HepG2 (cell line): ENCODE measurements around the gene SENP6. TPM values are rescaled to one million over a fixed set of nuclear protein-coding genes. Genes with fewer than 3 reads are reported as not detected.

Experiments
- MEIS2 ChIP-seq: sonication (generic); formaldehyde crosslinking; IDR thresholded peaks from 2 replicates; pipeline ENCODE4 v1.9.0; 2021; ENCODE audit warnings: mild to moderate bottlenecking, missing genetic modification reagents
- MTA1 ChIP-seq: sonication (generic); formaldehyde crosslinking; IDR thresholded peaks from 2 replicates; pipeline ENCODE4 v1.4.0; 2020; ENCODE audit warnings: missing genetic modification reagents, mild to moderate bottlenecking, borderline replicate concordance
- NFKB2 ChIP-seq: sonication (generic); formaldehyde crosslinking; IDR thresholded peaks from 2 replicates; pipeline ENCODE4 v1.4.0; 2020; ENCODE audit warnings: missing genetic modification reagents, borderline replicate concordance
- PLRG1 ChIP-seq: fragments of 450-650 bp; conservative IDR thresholded peaks from 2 replicates; pipeline ENCODE4 v1.6.1; 2016
- RAD21 ChIP-seq: fragments of 450-650 bp; formaldehyde crosslinking; IDR thresholded peaks from 2 replicates; pipeline ENCODE4 v1.5.0; 2020; ENCODE audit warnings: mild to moderate bottlenecking
- ZC3H4 ChIP-seq: sonication (generic); formaldehyde crosslinking; IDR thresholded peaks from 2 replicates; pipeline ENCODE4 v1.4.0; 2020; ENCODE audit warnings: missing genetic modification reagents, borderline replicate concordance
- ZIK1 ChIP-seq: sonication (generic); formaldehyde crosslinking; IDR thresholded peaks from 2 replicates; pipeline ENCODE4 v1.5.0; 2020; ENCODE audit warnings: mild to moderate bottlenecking, low read depth, missing genetic modification reagents, borderline replicate concordance
- ZMYM4 ChIP-seq: sonication (generic); formaldehyde crosslinking; IDR thresholded peaks from 2 replicates; pipeline ENCODE4 v1.8.1; 2023; ENCODE audit warnings: mild to moderate bottlenecking, missing genetic modification reagents
- ZNF124 ChIP-seq: sonication (generic); formaldehyde crosslinking; IDR thresholded peaks from 2 replicates; pipeline ENCODE4 v1.4.0; 2020; ENCODE audit warnings: missing genetic modification reagents
- ZNF20 ChIP-seq: sonication (generic); formaldehyde crosslinking; IDR thresholded peaks from 2 replicates; pipeline ENCODE4 v1.4.0; 2020; ENCODE audit warnings: mild to moderate bottlenecking, moderate library complexity, missing genetic modification reagents
- ZNF256 ChIP-seq: sonication (generic); formaldehyde crosslinking; conservative IDR thresholded peaks from 2 replicates; pipeline ENCODE4 v1.4.0; 2020; ENCODE audit warnings: missing genetic modification reagents
- polyA plus RNA-seq, 8 experiments: library from polyadenylated mRNA; depleted of rRNA in 3 of 8; stranded (reverse) in 7 of 8; unstranded in 1 of 8; fragments of >200 nt; fragmentation: Illumina TruSeq in 4 of 8; extraction: Trizol in 4 of 8; gene quantifications; 2 replicates each; pipeline versions ENCODE4 v1.2.1 to v1.2.3, GENCODE V29; 2011 to 2016; ENCODE audit warnings: low read depth in 4 of 8, missing spikeins in 1 of 8, mixed read lengths in 1 of 8; ENCODE audit not compliant: insufficient read depth in 1 of 8
- total RNA-seq, 5 experiments: library from RNA; depleted of rRNA; stranded (reverse); fragments of >200 nt; fragmentation: Illumina TruSeq; extraction: Trizol; gene quantifications; 2 replicates each; pipeline ENCODE4 v1.2.3, GENCODE V29; 2016; ENCODE audit warnings: low read depth in 1 of 5
- TF ChIP-seq, protein P1 (sequence below): sonication (generic); formaldehyde crosslinking; IDR thresholded peaks from 2 replicates; pipeline ENCODE4 v1.4.0; 2020; ENCODE audit warnings: mild to moderate bottlenecking, missing genetic modification reagents
- TF ChIP-seq, protein P2 (sequence below): sonication (generic); formaldehyde crosslinking; IDR thresholded peaks from 2 replicates; pipeline ENCODE4 v1.5.0; 2020; ENCODE audit warnings: mild to moderate bottlenecking, missing genetic modification reagents
- TF ChIP-seq, protein P3 (sequence below): sonication (generic); formaldehyde crosslinking; IDR thresholded peaks from 2 replicates; pipeline ENCODE4 v1.5.0; 2020; ENCODE audit warnings: mild to moderate bottlenecking, missing genetic modification reagents
- TF ChIP-seq, protein P4 (sequence below): conservative IDR thresholded peaks from 2 replicates; pipeline ENCODE4 v1.6.1; 2018; ENCODE audit warnings: missing genetic modification reagents

Gene SENP6
- total and polyA plus RNA-seq, 2 of the 13 experiments (the other 11 are each of a cell fraction or from before 2014, with no cell fraction given), result 21.9 to 50.1 TPM

DNA sequence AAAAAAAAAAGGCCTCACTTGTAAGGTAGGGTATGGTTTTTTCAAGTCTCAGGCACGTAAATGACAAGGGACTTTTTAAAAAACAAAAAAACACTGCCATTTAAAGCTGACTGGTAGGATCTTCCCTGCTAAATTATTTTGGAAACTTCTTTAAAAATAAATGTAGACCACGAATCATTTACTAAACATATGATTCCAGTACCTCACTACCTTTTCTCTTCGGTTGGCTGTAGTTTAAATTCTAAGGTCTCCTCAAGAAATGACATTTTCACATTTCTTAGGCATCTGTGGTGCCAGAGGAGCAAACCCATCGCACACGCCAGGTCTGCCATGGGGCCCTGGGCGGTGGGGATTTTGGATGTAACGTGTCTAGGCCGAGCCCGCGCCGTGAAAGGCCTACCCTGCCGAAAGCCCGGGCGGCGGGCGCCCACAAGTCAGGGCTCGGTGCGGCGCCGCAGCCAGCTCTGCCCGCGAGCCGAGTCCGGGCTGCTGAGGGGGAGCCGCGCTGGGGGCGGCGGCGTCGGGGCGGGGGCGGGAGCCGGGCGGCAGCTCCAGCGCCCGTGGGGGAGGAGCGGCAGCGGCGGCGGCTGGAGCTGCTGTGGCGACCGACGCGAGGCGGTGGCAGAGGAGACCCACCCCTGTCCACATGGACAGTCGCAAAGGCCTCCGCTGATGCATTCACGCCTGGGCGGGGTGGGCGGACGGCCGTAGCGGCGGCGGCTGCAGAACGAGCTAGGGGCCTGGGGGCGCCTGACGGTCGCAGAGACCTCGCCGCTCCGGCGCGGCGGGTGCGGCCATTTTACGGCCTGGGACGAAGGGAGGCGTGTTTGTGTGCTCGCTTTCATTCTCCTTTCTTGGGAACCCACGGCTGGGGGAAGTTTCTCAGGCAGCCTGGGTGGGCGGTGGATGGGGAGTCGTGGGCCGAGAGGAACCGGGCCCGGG is at the start of gene SENP6 (continued):
- TF ChIP-seq ZIK1 (CRISPR knock-in tag) (no peak), ZNF20 (CRISPR knock-in tag) (no peak), PLRG1 (no peak), NFKB2 (CRISPR knock-in tag) (0 out of 2 replicates have a peak, but pooled peaks have one; percentile 64), ZC3H4 (CRISPR knock-in tag) (no peak), ZMYM4 (CRISPR knock-in tag) (peak; percentile 60), MTA1 (CRISPR knock-in tag) (peak; percentile 52; the same call in 1 of the 2 replicates), ZNF256 (CRISPR knock-in tag) (peak; percentile 59; the same call in 1 of the 2 replicates), RAD21 (peak; percentile 12; the same call in 1 of the 2 replicates), ZNF124 (CRISPR knock-in tag) (0 out of 2 replicates have a peak, but pooled peaks have one; percentile 49), MEIS2 (peak; percentile 63; the same call in 1 of the 2 replicates)
- TF ChIP-seq, protein P1, sequence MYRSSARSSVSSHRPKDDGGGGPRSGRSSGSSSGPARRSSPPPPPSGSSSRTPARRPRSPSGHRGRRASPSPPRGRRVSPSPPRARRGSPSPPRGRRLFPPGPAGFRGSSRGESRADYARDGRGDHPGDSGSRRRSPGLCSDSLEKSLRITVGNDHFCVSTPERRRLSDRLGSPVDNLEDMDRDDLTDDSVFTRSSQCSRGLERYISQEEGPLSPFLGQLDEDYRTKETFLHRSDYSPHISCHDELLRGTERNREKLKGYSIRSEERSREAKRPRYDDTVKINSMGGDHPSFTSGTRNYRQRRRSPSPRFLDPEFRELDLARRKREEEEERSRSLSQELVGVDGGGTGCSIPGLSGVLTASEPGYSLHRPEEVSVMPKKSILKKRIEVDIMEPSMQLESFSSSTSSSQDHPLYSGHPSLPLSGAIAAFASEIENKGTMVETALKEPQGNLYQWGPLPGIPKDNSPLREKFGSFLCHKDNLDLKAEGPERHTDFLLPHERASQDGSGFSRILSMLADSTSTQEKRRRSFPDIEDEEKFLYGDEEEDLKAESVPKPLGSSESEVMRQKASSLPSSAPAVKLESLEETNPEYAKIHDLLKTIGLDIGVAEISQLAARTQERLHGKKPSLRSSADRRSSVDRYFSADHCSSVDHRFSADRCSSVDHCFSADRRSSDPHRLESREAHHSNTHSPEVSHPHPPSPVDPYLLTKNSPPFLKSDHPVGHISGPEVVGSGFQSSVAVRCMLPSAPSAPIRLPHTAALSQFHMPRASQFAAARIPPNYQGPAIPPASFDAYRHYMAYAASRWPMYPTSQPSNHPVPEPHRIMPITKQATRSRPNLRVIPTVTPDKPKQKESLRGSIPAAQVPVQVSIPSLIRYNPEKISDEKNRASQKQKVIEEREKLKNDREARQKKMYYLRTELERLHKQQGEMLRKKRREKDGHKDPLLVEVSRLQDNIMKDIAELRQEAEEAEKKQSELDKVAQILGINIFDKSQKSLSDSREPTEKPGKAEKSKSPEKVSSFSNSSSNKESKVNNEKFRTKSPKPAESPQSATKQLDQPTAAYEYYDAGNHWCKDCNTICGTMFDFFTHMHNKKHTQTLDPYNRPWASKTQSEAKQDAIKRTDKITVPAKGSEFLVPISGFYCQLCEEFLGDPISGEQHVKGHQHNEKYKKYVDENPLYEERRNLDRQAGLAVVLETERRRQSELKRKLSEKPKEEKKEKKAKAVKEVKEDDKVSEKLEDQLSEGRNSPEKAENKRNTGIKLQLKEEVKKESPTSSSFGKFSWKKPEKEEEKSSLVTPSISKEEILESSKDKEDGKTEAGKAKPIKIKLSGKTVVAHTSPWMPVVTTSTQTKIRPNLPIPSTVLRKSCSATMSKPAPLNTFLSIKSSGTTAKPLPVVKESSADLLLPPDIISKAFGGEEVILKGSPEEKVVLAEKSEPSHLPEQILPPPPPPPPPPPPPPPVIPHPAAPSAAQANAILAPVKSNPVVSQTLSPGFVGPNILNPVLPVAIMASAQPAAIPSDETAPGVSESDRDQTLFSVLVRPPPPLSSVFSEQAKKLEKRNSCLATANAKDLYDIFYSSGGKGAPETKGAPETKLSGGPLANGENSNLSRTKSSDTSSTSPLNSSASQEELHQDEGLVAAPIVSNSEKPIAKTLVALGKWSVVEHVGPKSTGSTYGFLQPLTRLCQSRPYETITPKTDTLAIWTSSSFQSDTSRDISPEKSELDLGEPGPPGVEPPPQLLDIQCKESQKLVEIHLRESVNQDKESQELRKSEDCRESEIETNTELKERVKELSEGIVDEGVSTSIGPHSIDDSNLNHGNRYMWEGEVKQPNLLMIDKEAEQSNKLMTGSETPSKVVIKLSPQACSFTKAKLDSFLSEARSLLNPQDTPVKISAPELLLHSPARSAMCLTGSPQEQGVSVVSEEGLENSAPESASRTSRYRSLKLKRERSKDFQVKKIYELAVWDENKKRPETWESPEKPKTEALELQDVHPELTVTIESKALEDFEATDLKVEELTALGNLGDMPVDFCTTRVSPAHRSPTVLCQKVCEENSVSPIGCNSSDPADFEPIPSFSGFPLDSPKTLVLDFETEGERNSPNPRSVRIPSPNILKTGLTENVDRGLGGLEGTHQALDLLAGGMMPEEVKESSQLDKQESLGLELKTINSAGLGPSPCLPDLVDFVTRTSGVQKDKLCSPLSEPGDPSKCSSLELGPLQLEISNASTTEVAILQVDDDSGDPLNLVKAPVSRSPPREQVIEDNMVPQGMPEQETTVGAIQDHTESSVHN (CRISPR knock-in tag), result no peak; the same call in 1 of the 2 replicates
- TF ChIP-seq, protein P2, sequence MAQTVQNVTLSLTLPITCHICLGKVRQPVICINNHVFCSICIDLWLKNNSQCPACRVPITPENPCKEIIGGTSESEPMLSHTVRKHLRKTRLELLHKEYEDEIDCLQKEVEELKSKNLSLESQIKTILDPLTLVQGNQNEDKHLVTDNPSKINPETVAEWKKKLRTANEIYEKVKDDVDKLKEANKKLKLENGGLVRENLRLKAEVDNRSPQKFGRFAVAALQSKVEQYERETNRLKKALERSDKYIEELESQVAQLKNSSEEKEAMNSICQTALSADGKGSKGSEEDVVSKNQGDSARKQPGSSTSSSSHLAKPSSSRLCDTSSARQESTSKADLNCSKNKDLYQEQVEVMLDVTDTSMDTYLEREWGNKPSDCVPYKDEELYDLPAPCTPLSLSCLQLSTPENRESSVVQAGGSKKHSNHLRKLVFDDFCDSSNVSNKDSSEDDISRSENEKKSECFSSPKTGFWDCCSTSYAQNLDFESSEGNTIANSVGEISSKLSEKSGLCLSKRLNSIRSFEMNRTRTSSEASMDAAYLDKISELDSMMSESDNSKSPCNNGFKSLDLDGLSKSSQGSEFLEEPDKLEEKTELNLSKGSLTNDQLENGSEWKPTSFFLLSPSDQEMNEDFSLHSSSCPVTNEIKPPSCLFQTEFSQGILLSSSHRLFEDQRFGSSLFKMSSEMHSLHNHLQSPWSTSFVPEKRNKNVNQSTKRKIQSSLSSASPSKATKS (CRISPR knock-in tag), result 0 out of 2 replicates have a peak, but pooled peaks have one; percentile 71
- TF ChIP-seq, protein P3, sequence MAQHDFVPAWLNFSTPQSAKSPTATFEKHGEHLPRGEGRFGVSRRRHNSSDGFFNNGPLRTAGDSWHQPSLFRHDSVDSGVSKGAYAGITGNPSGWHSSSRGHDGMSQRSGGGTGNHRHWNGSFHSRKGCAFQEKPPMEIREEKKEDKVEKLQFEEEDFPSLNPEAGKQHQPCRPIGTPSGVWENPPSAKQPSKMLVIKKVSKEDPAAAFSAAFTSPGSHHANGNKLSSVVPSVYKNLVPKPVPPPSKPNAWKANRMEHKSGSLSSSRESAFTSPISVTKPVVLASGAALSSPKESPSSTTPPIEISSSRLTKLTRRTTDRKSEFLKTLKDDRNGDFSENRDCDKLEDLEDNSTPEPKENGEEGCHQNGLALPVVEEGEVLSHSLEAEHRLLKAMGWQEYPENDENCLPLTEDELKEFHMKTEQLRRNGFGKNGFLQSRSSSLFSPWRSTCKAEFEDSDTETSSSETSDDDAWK (CRISPR knock-in tag), result no peak
- TF ChIP-seq, protein P4, sequence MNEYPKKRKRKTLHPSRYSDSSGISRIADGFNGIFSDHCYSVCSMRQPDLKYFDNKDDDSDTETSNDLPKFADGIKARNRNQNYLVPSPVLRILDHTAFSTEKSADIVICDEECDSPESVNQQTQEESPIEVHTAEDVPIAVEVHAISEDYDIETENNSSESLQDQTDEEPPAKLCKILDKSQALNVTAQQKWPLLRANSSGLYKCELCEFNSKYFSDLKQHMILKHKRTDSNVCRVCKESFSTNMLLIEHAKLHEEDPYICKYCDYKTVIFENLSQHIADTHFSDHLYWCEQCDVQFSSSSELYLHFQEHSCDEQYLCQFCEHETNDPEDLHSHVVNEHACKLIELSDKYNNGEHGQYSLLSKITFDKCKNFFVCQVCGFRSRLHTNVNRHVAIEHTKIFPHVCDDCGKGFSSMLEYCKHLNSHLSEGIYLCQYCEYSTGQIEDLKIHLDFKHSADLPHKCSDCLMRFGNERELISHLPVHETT, result peak; percentile 72; the same call in 1 of the 2 replicates
